ENCODE results near the gene TUG1.

TUG1 gene

DNA sequence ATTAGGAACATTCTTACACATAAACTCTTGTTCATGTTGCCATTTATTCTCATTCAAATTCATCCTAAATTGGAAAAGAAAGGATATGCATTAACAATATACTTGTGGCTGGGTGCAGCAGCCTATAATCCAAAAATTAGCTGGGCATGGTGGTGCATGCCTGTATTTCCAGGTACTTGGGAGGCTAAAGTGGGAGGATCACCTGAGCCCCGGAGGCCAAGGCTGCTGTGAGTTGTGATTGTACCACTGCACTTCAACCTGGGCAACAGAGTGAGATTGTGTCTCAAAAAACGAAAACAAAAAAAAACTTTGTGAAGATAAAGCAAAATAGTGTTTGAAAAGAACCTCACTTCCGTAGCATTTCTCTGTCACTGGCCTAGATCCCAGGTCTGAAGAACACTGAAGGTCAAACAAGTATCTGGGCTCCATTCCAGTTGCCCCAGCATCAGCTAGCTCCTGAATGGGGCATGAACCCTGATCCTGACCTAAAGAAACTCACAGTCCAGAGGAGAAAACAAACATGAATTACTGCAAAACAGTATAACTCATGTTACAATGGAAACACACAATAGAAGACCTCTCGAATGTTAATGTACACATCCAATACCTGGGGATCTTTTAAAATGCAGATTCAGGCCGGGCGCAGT, 32.2 kb downstream of the TUG1 start:
- no peak for DNase-seq (ENCODE audit: low read depth)

GRCh38 chr22:31005535-31005934, 36.5 kb downstream of the TUG1 start:
- no peak for DNase-seq (ENCODE audit: low read depth)

- DNase-seq (ENCODE audit: low read depth), result no peak
Measured at GRCh38 chr22:31019191-31019930, 50.3 kb downstream of the TUG1 start.

- no peak for DNase-seq (ENCODE audit: low read depth)
Measured at GRCh38 chr22:31020334-31020733, 51.3 kb downstream of the TUG1 start.

GRCh38 chr22:31022516-31022915, 53.5 kb downstream of the TUG1 start:
- DNase-seq (ENCODE audit: low read depth), result no peak

Data from stimulated activated CD8-positive, alpha-beta memory T cell treated with anti-CD3 and anti-CD28 coated beads, Interleukin-7, amount 100 ng/mL, for 24 hours (primary cell).